Measurements from ENCODE around the gene ACOX1. TPM values are rescaled to one million over a fixed set of nuclear protein-coding genes. Genes with fewer than 3 reads are reported as not detected.
A peak's percentile ranks its signal among the peaks of the same experiment; 100 is the strongest.

Gene ACOX1
- total and polyA plus RNA-seq, 2 of the 13 experiments (the other 11 are each of a cell fraction or from before 2014, with no cell fraction given), result 86.4 to 120 TPM

DNA sequence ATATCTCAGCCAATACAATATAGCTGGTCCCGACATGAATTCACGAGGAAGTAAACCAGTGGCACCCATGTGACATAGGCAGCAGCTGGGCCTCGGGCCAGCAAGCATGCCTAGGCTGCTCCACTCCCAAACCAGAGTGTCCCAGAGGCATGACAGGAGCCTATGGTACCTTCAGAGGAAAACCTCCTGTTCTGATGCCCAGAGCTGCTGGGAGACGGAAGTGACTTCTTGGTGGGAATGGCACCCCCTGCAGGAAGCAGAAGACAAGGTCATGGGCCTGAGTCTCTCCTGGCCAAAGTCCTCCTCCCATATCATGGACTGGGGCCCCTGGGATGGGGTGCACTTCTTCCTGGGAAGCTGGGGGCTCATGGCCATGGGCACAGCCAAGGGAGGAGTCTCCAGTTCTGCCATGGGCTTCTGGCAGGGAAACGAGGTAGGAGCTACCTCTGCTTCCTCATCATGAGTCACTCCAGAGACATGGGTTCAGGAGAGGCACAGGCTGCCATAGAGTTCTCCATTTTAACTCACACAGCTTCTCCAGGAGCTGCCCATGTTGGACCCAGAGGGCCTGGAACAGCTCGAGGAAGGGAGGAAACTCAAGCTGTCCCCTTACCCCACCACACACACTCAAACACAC is 51.6 kb downstream of the ACOX1 start (continued):
- TF ChIP-seq, protein P1, sequence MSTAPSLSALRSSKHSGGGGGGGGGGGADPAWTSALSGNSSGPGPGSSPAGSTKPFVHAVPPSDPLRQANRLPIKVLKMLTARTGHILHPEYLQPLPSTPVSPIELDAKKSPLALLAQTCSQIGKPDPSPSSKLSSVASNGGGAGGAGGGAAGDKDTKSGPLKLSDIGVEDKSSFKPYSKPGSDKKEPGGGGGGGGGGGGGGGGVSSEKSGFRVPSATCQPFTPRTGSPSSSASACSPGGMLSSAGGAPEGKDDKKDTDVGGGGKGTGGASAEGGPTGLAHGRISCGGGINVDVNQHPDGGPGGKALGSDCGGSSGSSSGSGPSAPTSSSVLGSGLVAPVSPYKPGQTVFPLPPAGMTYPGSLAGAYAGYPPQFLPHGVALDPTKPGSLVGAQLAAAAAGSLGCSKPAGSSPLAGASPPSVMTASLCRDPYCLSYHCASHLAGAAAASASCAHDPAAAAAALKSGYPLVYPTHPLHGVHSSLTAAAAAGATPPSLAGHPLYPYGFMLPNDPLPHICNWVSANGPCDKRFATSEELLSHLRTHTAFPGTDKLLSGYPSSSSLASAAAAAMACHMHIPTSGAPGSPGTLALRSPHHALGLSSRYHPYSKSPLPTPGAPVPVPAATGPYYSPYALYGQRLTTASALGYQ (CRISPR knock-in tag; IDR thresholded peaks at IDR 0.05), result no peak
- TF ChIP-seq NCOA2 (CRISPR knock-in tag; IDR thresholded peaks at IDR 0.05) (no peak), ZNF34 (CRISPR knock-in tag; IDR thresholded peaks at IDR 0.05; ENCODE audit: borderline replicate concordance) (no peak), ZNF720 (CRISPR knock-in tag; IDR thresholded peaks at IDR 0.05) (no peak), ZNF772 (CRISPR knock-in tag; IDR thresholded peaks at IDR 0.05) (no peak), GTF2F1 (IDR thresholded peaks at IDR 0.05; ENCODE audit: low read length) (no peak), ZNF382 (CRISPR knock-in tag; IDR thresholded peaks at IDR 0.05; ENCODE audit: borderline replicate concordance) (no peak), PHF8 (CRISPR knock-in tag; IDR thresholded peaks at IDR 0.05) (no peak), ZSCAN30 (CRISPR knock-in tag; IDR thresholded peaks at IDR 0.05) (no peak), ZMYM2 (CRISPR knock-in tag; IDR thresholded peaks at IDR 0.05) (no peak), TCF7L2 (IDR thresholded peaks at IDR 0.05; ENCODE audit: low read depth, low read length) (no peak), RXRA (CRISPR knock-in tag; IDR thresholded peaks at IDR 0.05) (no peak), ZNF335 (CRISPR knock-in tag; IDR thresholded peaks at IDR 0.05) (0 out of 2 replicates have a peak, but pooled peaks have one; percentile 28), ZNF546 (CRISPR knock-in tag; conservative IDR thresholded peaks at IDR 0.05) (no peak), ZNF83 (CRISPR knock-in tag; IDR thresholded peaks at IDR 0.05; ENCODE audit: borderline replicate concordance) (no peak), MIER2 (CRISPR knock-in tag; IDR thresholded peaks at IDR 0.05) (no peak), ARNT2 (CRISPR knock-in tag; IDR thresholded peaks at IDR 0.05; ENCODE audit: low read depth) (no peak), ZNF768 (CRISPR knock-in tag; IDR thresholded peaks at IDR 0.05) (no peak), ZNF30 (CRISPR knock-in tag; IDR thresholded peaks at IDR 0.05) (no peak)
- TF ChIP-seq, protein P2, sequence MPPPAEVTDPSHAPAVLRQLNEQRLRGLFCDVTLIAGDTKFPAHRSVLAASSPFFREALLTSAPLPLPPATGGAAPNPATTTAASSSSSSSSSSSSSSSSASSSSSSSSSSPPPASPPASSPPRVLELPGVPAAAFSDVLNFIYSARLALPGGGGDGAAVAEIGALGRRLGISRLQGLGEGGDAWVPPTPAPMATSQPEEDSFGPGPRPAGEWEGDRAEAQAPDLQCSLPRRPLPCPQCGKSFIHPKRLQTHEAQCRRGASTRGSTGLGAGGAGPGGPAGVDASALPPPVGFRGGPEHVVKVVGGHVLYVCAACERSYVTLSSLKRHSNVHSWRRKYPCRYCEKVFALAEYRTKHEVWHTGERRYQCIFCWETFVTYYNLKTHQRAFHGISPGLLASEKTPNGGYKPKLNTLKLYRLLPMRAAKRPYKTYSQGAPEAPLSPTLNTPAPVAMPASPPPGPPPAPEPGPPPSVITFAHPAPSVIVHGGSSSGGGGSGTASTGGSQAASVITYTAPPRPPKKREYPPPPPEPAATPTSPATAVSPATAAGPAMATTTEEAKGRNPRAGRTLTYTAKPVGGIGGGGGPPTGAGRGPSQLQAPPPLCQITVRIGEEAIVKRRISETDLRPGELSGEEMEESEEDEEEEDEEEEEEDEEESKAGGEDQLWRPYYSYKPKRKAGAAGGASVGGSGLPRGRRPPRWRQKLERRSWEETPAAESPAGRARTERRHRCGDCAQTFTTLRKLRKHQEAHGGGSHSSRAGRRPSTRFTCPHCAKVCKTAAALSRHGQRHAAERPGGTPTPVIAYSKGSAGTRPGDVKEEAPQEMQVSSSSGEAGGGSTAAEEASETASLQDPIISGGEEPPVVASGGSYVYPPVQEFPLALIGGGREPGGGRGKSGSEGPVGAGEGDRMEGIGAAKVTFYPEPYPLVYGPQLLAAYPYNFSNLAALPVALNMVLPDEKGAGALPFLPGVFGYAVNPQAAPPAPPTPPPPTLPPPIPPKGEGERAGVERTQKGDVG (CRISPR knock-in tag; IDR thresholded peaks at IDR 0.05; ENCODE audit: borderline replicate concordance), result no peak
- TF ChIP-seq, protein P3, sequence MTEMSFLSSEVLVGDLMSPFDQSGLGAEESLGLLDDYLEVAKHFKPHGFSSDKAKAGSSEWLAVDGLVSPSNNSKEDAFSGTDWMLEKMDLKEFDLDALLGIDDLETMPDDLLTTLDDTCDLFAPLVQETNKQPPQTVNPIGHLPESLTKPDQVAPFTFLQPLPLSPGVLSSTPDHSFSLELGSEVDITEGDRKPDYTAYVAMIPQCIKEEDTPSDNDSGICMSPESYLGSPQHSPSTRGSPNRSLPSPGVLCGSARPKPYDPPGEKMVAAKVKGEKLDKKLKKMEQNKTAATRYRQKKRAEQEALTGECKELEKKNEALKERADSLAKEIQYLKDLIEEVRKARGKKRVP (CRISPR knock-in tag; IDR thresholded peaks at IDR 0.05), result no peak
- TF ChIP-seq, protein P4, sequence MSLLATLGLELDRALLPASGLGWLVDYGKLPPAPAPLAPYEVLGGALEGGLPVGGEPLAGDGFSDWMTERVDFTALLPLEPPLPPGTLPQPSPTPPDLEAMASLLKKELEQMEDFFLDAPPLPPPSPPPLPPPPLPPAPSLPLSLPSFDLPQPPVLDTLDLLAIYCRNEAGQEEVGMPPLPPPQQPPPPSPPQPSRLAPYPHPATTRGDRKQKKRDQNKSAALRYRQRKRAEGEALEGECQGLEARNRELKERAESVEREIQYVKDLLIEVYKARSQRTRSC (CRISPR knock-in tag; IDR thresholded peaks at IDR 0.05; ENCODE audit: low read depth), result no peak
- TF ChIP-seq, protein P5, sequence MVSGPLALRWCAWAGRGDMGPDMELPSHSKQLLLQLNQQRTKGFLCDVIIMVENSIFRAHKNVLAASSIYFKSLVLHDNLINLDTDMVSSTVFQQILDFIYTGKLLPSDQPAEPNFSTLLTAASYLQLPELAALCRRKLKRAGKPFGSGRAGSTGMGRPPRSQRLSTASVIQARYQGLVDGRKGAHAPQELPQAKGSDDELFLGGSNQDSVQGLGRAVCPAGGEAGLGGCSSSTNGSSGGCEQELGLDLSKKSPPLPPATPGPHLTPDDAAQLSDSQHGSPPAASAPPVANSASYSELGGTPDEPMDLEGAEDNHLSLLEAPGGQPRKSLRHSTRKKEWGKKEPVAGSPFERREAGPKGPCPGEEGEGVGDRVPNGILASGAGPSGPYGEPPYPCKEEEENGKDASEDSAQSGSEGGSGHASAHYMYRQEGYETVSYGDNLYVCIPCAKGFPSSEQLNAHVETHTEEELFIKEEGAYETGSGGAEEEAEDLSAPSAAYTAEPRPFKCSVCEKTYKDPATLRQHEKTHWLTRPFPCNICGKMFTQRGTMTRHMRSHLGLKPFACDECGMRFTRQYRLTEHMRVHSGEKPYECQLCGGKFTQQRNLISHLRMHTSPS (CRISPR knock-in tag; IDR thresholded peaks at IDR 0.05; ENCODE audit: low read depth), result no peak
